Caco-2 (cell line): ENCODE measurements around the gene GJA1. TPM values are rescaled to one million over a fixed set of nuclear protein-coding genes. Genes with fewer than 3 reads are reported as not detected.

Experiments used
- BruUV-seq: library from RNA; stranded (reverse); fragments of 400-500 nt; replicated peaks from 2 replicates; lab custom pipeline; 2021; lab: Mats Ljungman, UMichigan
- CTCF ChIA-PET: fragments of 300-600 bp; sonication (Branson Sonifier 250); formaldehyde crosslinking; loops from one replicate; lab custom pipeline; 2022; ENCODE audit warnings: antibody characterized with exemption; lab: Charles Lee
- POLR2A ChIA-PET: fragments of 300-600 bp; sonication (Branson Sonifier 250); formaldehyde crosslinking; loops from one replicate; lab custom pipeline; 2022; ENCODE audit warnings: antibody characterized with exemption; lab: Charles Lee
- DNase-seq, 2 experiments: peaks; one replicate each; pipeline versions ENCODE4 v3.0.0 to v3.0.0-alpha.2; 2020 to 2022
- H3K27me3 ChIP-seq: replicated peaks from 2 replicates; pipeline ENCODE4 v1.6.0; 2011; ENCODE audit warnings: low read length; ENCODE audit not compliant: control insufficient read depth, insufficient read depth
- H3K36me3 ChIP-seq: 2 replicates; pipeline ENCODE4 v1.5.1; 2011; ENCODE audit warnings: low read length; ENCODE audit not compliant: control insufficient read depth, insufficient read depth
- H3K4me1 ChIP-seq: fragments of 250-450 bp; sonication (Bioruptor Pico); 2 replicates; pipeline ENCODE4 v1.5.1; 2020; ENCODE audit warnings: mild to moderate bottlenecking
- H3K4me3 ChIP-seq: 2 replicates; pipeline ENCODE4 v1.5.1; 2011; ENCODE audit warnings: low read depth, mild to moderate bottlenecking, control low read depth, low read length
- H3K9me3 ChIP-seq: fragments of 250-450 bp; sonication (Bioruptor Pico); 2 replicates; pipeline ENCODE4 v1.5.1; 2020; ENCODE audit warnings: mild to moderate bottlenecking, moderate library complexity
- H3K27ac Mint-ChIP-seq: one replicate; pipeline ENCODE4 v1.8.0; 2022; ENCODE audit warnings: mixed read lengths; ENCODE audit not compliant: unreplicated experiment
- H3K27me3 Mint-ChIP-seq: one replicate; pipeline ENCODE4 v1.8.0; 2022; ENCODE audit warnings: mixed read lengths; ENCODE audit not compliant: insufficient read depth, unreplicated experiment
- H3K36me3 Mint-ChIP-seq: one replicate; pipeline ENCODE4 v1.8.0; 2022; ENCODE audit warnings: mild to moderate bottlenecking, mixed read lengths; ENCODE audit not compliant: insufficient read depth, unreplicated experiment
- H3K4me1 Mint-ChIP-seq: one replicate; pipeline ENCODE4 v1.8.0; 2022; ENCODE audit warnings: low read depth, mixed read lengths; ENCODE audit not compliant: unreplicated experiment
- H3K4me3 Mint-ChIP-seq: one replicate; pipeline ENCODE4 v1.8.0; 2022; ENCODE audit warnings: mild to moderate bottlenecking, moderate library complexity, mixed read lengths; ENCODE audit not compliant: unreplicated experiment
- H3K9me3 Mint-ChIP-seq: one replicate; pipeline ENCODE4 v1.8.0; 2022; ENCODE audit warnings: mixed read lengths; ENCODE audit not compliant: unreplicated experiment
- CTCF ChIP-seq, 2 experiments: fragments of 200-600 bp in 1 of 2; IDR thresholded peaks; 1 replicate in 1 of 2; 2 replicates in 1 of 2; pipeline versions ENCODE4 v1.5.1 to v1.8.0; 2011 to 2022; ENCODE audit warnings: antibody characterized with exemption in 1 of 2, control low read depth in 1 of 2, inconsistent platforms in 1 of 2, low read depth in 1 of 2, low read length in 1 of 2, mild to moderate bottlenecking in 1 of 2, moderate library complexity in 1 of 2; ENCODE audit not compliant: insufficient read depth in 1 of 2, severe bottlenecking in 1 of 2, unreplicated experiment in 1 of 2
- intact Hi-C: fragments of 100-400 bp; cut with micrococcal nuclease; formaldehyde crosslinking; loops from one replicate; pipeline ENCODE4 v1.10.0; 2022; ENCODE audit not compliant: unreplicated experiment
- total RNA-seq: library from RNA; stranded (reverse); gene quantifications from 2 replicates; pipeline ENCODE4 v1.2.3, GENCODE V29; 2022

GJA1 gene
- total RNA-seq, 1 experiment from 2014 or later, result 54.5 TPM

- H3K4me1 ChIP-seq, result peaks cover 4% of the 10 kb centered on the region
- POLR2A ChIA-PET, result no interaction called here
Observed at GRCh38 chr6:121436274-121436857, 920 bp downstream of the GJA1 start.

GRCh38 chr6:121436960-121437850, 1.8 kb downstream of the GJA1 start:
- Mint-ChIP-seq H3K4me1 (peaks cover 12% of the 10 kb centered on the region), H3K9me3 (no peaks in the 10 kb centered on the region), H3K27me3 (no peaks in the 10 kb centered on the region), H3K4me3 (peak overlapping the region; percentile 93), H3K36me3 (peaks cover 13% of the 10 kb centered on the region), H3K27ac (peak overlapping the region; percentile 92)
- H3K9me3 ChIP-seq, result no peaks in the 10 kb centered on the region
- peak; percentile 39 to 46 for DNase-seq
- H3K36me3 ChIP-seq, result no peaks in the 10 kb centered on the region
- POLR2A ChIA-PET, result no interaction called here
- CTCF ChIA-PET, result interaction anchor here (0.8 to 3.4 kb wide), 2 partner anchors 412 to 448 kb away, joined by 3 to 10 read pairs; no protein-coding TSS in a partner anchor
- no peaks in the 10 kb centered on the region for H3K27me3 ChIP-seq
- no peak for TF ChIP-seq CTCF (IDR thresholded peaks at IDR 0.05; ENCODE audit: insufficient read depth in 1 of 2, low read depth in 1 of 2, low read length in 1 of 2, severe bottlenecking in 1 of 2, unreplicated experiment in 1 of 2)
- intact Hi-C loops, result loop anchor here (1.0 kb wide), 2 partner anchors 48 to 412 kb away; no protein-coding TSS in a partner anchor
- peak overlapping the region; percentile 56 for H3K4me3 ChIP-seq
- BruUV-seq, result no TSS peak
- 0 out of 2 replicates have a peak, but pooled peaks cover 4% of the 10 kb centered on the region for H3K4me1 ChIP-seq

More at GRCh38 chr6:121436274-121436857, 920 bp downstream of the GJA1 start:
- H3K4me3 Mint-ChIP-seq, result peak overlapping the region; percentile 93
- Histone ChIP-seq H3K27me3 (no peaks in the 10 kb centered on the region), H3K9me3 (no peaks in the 10 kb centered on the region), H3K4me3 (peak overlapping the region; percentile 56), H3K36me3 (no peaks in the 10 kb centered on the region)
- CTCF ChIA-PET, result interaction anchor here (3.4 kb wide), 1 partner anchor 413 kb away, joined by 10 read pairs; no protein-coding TSS in a partner anchor
- DNase-seq, result no peak
- TF ChIP-seq CTCF (IDR thresholded peaks at IDR 0.05; ENCODE audit: insufficient read depth in 1 of 2, low read depth in 1 of 2, low read length in 1 of 2, severe bottlenecking in 1 of 2, unreplicated experiment in 1 of 2), result no peak
- no peaks in the 10 kb centered on the region for H3K27me3 Mint-ChIP-seq
- H3K36me3 Mint-ChIP-seq, result peaks cover 13% of the 10 kb centered on the region
- BruUV-seq, result no TSS peak
- intact Hi-C loops, result no loop called here
- H3K4me1 Mint-ChIP-seq, result peaks cover 12% of the 10 kb centered on the region
- H3K27ac Mint-ChIP-seq, result peak overlapping the region; percentile 92
- H3K9me3 Mint-ChIP-seq, result no peaks in the 10 kb centered on the region
